Small intestine (tissue), 7 donors: ENCODE data around the gene FBXO3. TPM values are rescaled to one million over a fixed set of nuclear protein-coding genes. Genes with fewer than 3 reads are reported as not detected.
"Not testable (repeated sequence)": the region's sequence is repeated elsewhere in the genome, so short reads cannot be mapped to it uniquely, and the experiment has no call there.

ENCODE experiments used
- DNase-seq, 2 donors: peaks; one replicate each; pipeline versions ENCODE4 v3.0.0 to v3.0.0-alpha.2; 2013
- FAIRE-seq: peaks from 2 replicates; lab custom pipeline; 2012; peaks lifted over from hg19 to GRCh38; lab: Jason Lieb, UNC
- H3K27ac ChIP-seq, 3 donors: one replicate each; pipeline ENCODE4 v1.5.1; 2013; ENCODE audit warnings: low read length in 2 of 3, mild to moderate bottlenecking in 2 of 3, control low read depth in 1 of 3, inconsistent platforms in 1 of 3, low read depth in 1 of 3, moderate library complexity in 1 of 3
- H3K27me3 ChIP-seq, 3 donors: one replicate each; pipeline ENCODE4 v1.6.1; 2013; ENCODE audit warnings: low read length in 3 of 3, inconsistent platforms in 1 of 3; ENCODE audit not compliant: control insufficient read depth in 3 of 3, insufficient read depth in 3 of 3
- H3K36me3 ChIP-seq, 3 donors: one replicate each; pipeline ENCODE4 v1.6.1; 2013; ENCODE audit warnings: low read length in 3 of 3, inconsistent platforms in 1 of 3, low read depth in 1 of 3, mild to moderate bottlenecking in 1 of 3, moderate library complexity in 1 of 3; ENCODE audit not compliant: control insufficient read depth in 3 of 3, insufficient read depth in 2 of 3
- H3K4me1 ChIP-seq, 3 donors: one replicate each; pipeline ENCODE4 v1.6.1; 2013; ENCODE audit warnings: low read length in 2 of 3, inconsistent platforms in 1 of 3, low read depth in 1 of 3, mild to moderate bottlenecking in 1 of 3, moderate library complexity in 1 of 3; ENCODE audit not compliant: control insufficient read depth in 3 of 3, insufficient read depth in 2 of 3
- H3K4me3 ChIP-seq, 3 donors: one replicate each; pipeline ENCODE4 v1.5.1; 2013; ENCODE audit warnings: low read length in 3 of 3, control low read depth in 1 of 3, inconsistent platforms in 1 of 3, low read depth in 1 of 3, mild to moderate bottlenecking in 1 of 3, moderate library complexity in 1 of 3
- H3K9me3 ChIP-seq, 2 donors: one replicate each; pipeline ENCODE4 v1.6.1; 2013; ENCODE audit warnings: low read depth in 1 of 2, low read length in 1 of 2; ENCODE audit not compliant: control insufficient read depth in 2 of 2, insufficient read depth in 1 of 2
- WGBS, 3 donors: extraction: QIAGEN DNeasy Blood & Tissue Kit; methylation state at CpG; one replicate each; pipeline ENCODE4 v1.1.7; 2013; 5-methylcytosine and 5-hydroxymethylcytosine counted together
- polyA plus RNA-seq, 4 donors: library from polyadenylated mRNA; stranded (reverse) in 3 of 4; unstranded in 1 of 4; fragments of 200-250 nt in 3 of 4; fragments of 120-200 nt in 1 of 4; gene quantifications; one replicate each; pipeline versions ENCODE4 v1.2.1 to v1.2.3, GENCODE V29; 2013
- donor health status: healthy with polysubstance abuse.
- donor health status: control.
- donor health status: control.
- donor health status: Bipolar disorder and iron deficiency.
- donor health status: healthy.

The FBXO3 gene
- polyA plus RNA-seq, 4 donors: 19.5 to 35.5 (median 22.3) TPM

- H3K36me3 ChIP-seq: peaks cover 0 to 3% (median 0%) of the 10 kb centered on the region in 3 donors
- no peak for DNase-seq
- no peak for FAIRE-seq
- no peaks in the 10 kb centered on the region for H3K9me3 ChIP-seq
- WGBS, 3 donors: 68 to 85% (median 85%) methylated on average over 7 of the region's 7 CpGs
- peaks cover 0 to 17% (median 10%) of the 10 kb centered on the region in 3 donors for H3K4me1 ChIP-seq
- no peak overlapping the region for H3K27ac ChIP-seq
- no peak overlapping the region for H3K4me3 ChIP-seq
- no peaks in the 10 kb centered on the region for H3K27me3 ChIP-seq
These were observed 43.6 kb downstream of the FBXO3 start for GRCh38 chr11:33730716-33731115.

- H3K36me3 ChIP-seq, H3K9me3 ChIP-seq, H3K27me3 ChIP-seq, FAIRE-seq, H3K4me3 ChIP-seq, H3K27ac ChIP-seq, DNase-seq: not testable (repeated sequence)
- H3K4me1 ChIP-seq: peaks cover 0 to 13% (median 12%) of the 10 kb centered on the region in 3 donors
- WGBS, 3 donors: 77 to 89% (median 83%) methylated on average over 5 of the region's 5 CpGs
These were observed 45.2 kb downstream of the FBXO3 start for GRCh38 chr11:33729072-33729664.

- not testable (repeated sequence) for H3K9me3 ChIP-seq, H3K27ac ChIP-seq, FAIRE-seq, H3K36me3 ChIP-seq, H3K27me3 ChIP-seq, DNase-seq, H3K4me3 ChIP-seq
- WGBS, 3 donors: 53 to 73% (median 63%) methylated on average over 1 of the region's 1 CpG
- peaks cover 0 to 25% (median 21%) of the 10 kb centered on the region in 3 donors for H3K4me1 ChIP-seq
These were observed 46.8 kb downstream of the FBXO3 start for GRCh38 chr11:33727539-33727938.

GRCh38 chr11:33725496-33725895 lies 48.8 kb downstream of the FBXO3 start:
- peaks cover 0 to 23% (median 3%) of the 10 kb centered on the region in 3 donors for H3K36me3 ChIP-seq
- FAIRE-seq (no peak), DNase-seq (no peak)
- no peak overlapping the region for H3K27ac ChIP-seq
- no peaks in the 10 kb centered on the region for H3K27me3 ChIP-seq
- no peak overlapping the region for H3K4me3 ChIP-seq
- H3K9me3 ChIP-seq: no peaks in the 10 kb centered on the region
- H3K4me1 ChIP-seq: peaks cover 0 to 24% (median 21%) of the 10 kb centered on the region in 3 donors
- 78 to 88% (median 80%) methylated on average over 5 of the region's 5 CpGs for WGBS, 3 donors

GRCh38 chr11:33724644-33725035 lies 49.7 kb downstream of the FBXO3 start:
- H3K9me3 ChIP-seq: no peaks in the 10 kb centered on the region
- peaks cover 3 to 26% (median 5%) of the 10 kb centered on the region in 3 donors for H3K36me3 ChIP-seq
- peaks cover 0 to 22% (median 21%) of the 10 kb centered on the region in 3 donors for H3K4me1 ChIP-seq
- 57 to 78% (median 72%) methylated on average over 4 of the region's 4 CpGs for WGBS, 3 donors
- H3K27ac ChIP-seq: peak overlapping the region in 2 of 3 donors; percentile 41 to 84
- no peak overlapping the region for H3K4me3 ChIP-seq
- FAIRE-seq (no peak), DNase-seq (no peak)
- H3K27me3 ChIP-seq: no peaks in the 10 kb centered on the region

- Histone ChIP-seq H3K36me3 (peaks cover 3 to 33% (median 6%) of the 10 kb centered on the region in 3 donors), H3K4me3 (no peak overlapping the region), H3K9me3 (no peaks in the 10 kb centered on the region), H3K27ac (peak overlapping the region in 2 of 3 donors; percentile 11 to 84), H3K27me3 (no peaks in the 10 kb centered on the region), H3K4me1 (peaks cover 0 to 22% (median 21%) of the 10 kb centered on the region in 3 donors)
- DNase-seq (peak in 1 of 2 donors; percentile 30), FAIRE-seq (no peak)
- WGBS, 3 donors: 64 to 86% (median 76%) methylated on average over 6 of the region's 6 CpGs
These were observed 51.0 kb downstream of the FBXO3 start for GRCh38 chr11:33723238-33723881.

GRCh38 chr11:33722590-33723234 lies 51.6 kb downstream of the FBXO3 start:
- H3K36me3 ChIP-seq: peaks cover 3 to 35% (median 6%) of the 10 kb centered on the region in 3 donors
- WGBS, 3 donors: 73 to 88% (median 80%) methylated on average over 2 of the region's 2 CpGs
- no peaks in the 10 kb centered on the region for H3K27me3 ChIP-seq
- peaks cover 0 to 22% (median 21%) of the 10 kb centered on the region in 3 donors for H3K4me1 ChIP-seq
- FAIRE-seq (no peak), DNase-seq (no peak)
- H3K9me3 ChIP-seq: no peaks in the 10 kb centered on the region
- peak overlapping the region in 1 of 3 donors; percentile 84 for H3K27ac ChIP-seq
- no peak overlapping the region for H3K4me3 ChIP-seq

- Histone ChIP-seq H3K27ac (peak overlapping the region in 1 of 3 donors; percentile 84), H3K4me3 (no peak overlapping the region), H3K36me3 (peaks cover 3 to 35% (median 6%) of the 10 kb centered on the region in 3 donors), H3K9me3 (no peaks in the 10 kb centered on the region), H3K27me3 (no peaks in the 10 kb centered on the region), H3K4me1 (peaks cover 0 to 22% (median 21%) of the 10 kb centered on the region in 3 donors)
- FAIRE-seq: no peak
- WGBS, 3 donors: 85 to 98% (median 93%) methylated on average over 5 of the region's 5 CpGs
- DNase-seq: no peak
These were observed 52.3 kb downstream of the FBXO3 start for GRCh38 chr11:33721984-33722383.
